ENCODE measurements around the gene AEBP1. TPM values are rescaled to one million over a fixed set of nuclear protein-coding genes. Genes with fewer than 3 reads are reported as not detected.
A peak's percentile ranks its signal among the peaks of the same experiment; 100 is the strongest.

Gene AEBP1
- total RNA-seq, 2 donors from 2014 or later: 84.4 to 193 TPM

GRCh38 chr7:44085546-44085945 lies 18.6 kb upstream of the AEBP1 start:
- peaks cover under 1% of the 10 kb centered on the region for H3K36me3 ChIP-seq
- peak overlapping the region in 1 of 2 donors; percentile 3 for H3K27ac ChIP-seq
- no peaks in the 10 kb centered on the region for H3K27me3 ChIP-seq
- no peak overlapping the region for H3K4me3 ChIP-seq
- no peak for TF ChIP-seq CTCF (IDR thresholded peaks at IDR 0.05)
- no peak for DNase-seq (ENCODE audit: low spot score)
- H3K4me1 ChIP-seq: peaks cover 0 to 36% of the 10 kb centered on the region in 2 donors
- no peaks in the 10 kb centered on the region for H3K9me3 ChIP-seq

GRCh38 chr7:44086627-44087026 lies 17.5 kb upstream of the AEBP1 start:
- H3K4me1 ChIP-seq: peaks cover 0 to 25% of the 10 kb centered on the region in 2 donors
- no peak for TF ChIP-seq CTCF (IDR thresholded peaks at IDR 0.05)
- no peaks in the 10 kb centered on the region for H3K9me3 ChIP-seq
- peak overlapping the region; percentile 73 to 83 for H3K27ac ChIP-seq
- H3K27me3 ChIP-seq: no peaks in the 10 kb centered on the region
- H3K36me3 ChIP-seq: no peaks in the 10 kb centered on the region
- no peak overlapping the region for H3K4me3 ChIP-seq
- DNase-seq (ENCODE audit: low spot score): no peak

- peak; percentile 80 for DNase-seq (ENCODE audit: low spot score)
- TF ChIP-seq CTCF (IDR thresholded peaks at IDR 0.05): no peak
- Histone ChIP-seq H3K9me3 (no peaks in the 10 kb centered on the region), H3K36me3 (no peaks in the 10 kb centered on the region), H3K4me1 (peaks cover 0 to 22% of the 10 kb centered on the region in 2 donors), H3K4me3 (no peak overlapping the region), H3K27me3 (no peaks in the 10 kb centered on the region), H3K27ac (peak overlapping the region; percentile 73 to 83)
Measured at GRCh38 chr7:44087911-44088838, 16.0 kb upstream of the AEBP1 start.

- no peaks in the 10 kb centered on the region for H3K9me3 ChIP-seq
- H3K4me1 ChIP-seq: peaks cover 0 to 23% of the 10 kb centered on the region in 2 donors
- no peak for DNase-seq (ENCODE audit: low spot score)
- H3K4me3 ChIP-seq: no peak overlapping the region
- H3K27me3 ChIP-seq: no peaks in the 10 kb centered on the region
- no peak for TF ChIP-seq CTCF (IDR thresholded peaks at IDR 0.05)
- no peaks in the 10 kb centered on the region for H3K36me3 ChIP-seq
- H3K27ac ChIP-seq: no peak overlapping the region
Measured at GRCh38 chr7:44093102-44093641, 11.0 kb upstream of the AEBP1 start.

- no peak overlapping the region for H3K4me3 ChIP-seq
- H3K9me3 ChIP-seq: no peaks in the 10 kb centered on the region
- H3K27me3 ChIP-seq: no peaks in the 10 kb centered on the region
- peak overlapping the region in 1 of 2 donors; percentile 27 for H3K27ac ChIP-seq
- DNase-seq (ENCODE audit: low spot score): no peak
- H3K36me3 ChIP-seq: no peaks in the 10 kb centered on the region
- H3K4me1 ChIP-seq: peaks cover 0 to 17% of the 10 kb centered on the region in 2 donors
- no peak for TF ChIP-seq CTCF (IDR thresholded peaks at IDR 0.05)
Measured at GRCh38 chr7:44094365-44094764, 9.8 kb upstream of the AEBP1 start.

Data from right atrium auricular region (tissue), 2 donors.